Transverse colon (tissue), 4 donors: ENCODE data around the gene ZBTB48. TPM values are rescaled to one million over a fixed set of nuclear protein-coding genes. Genes with fewer than 3 reads are reported as not detected.

Source experiments
- DNase-seq: peaks from one replicate; pipeline ENCODE4 v3.0.0-alpha.2; 2019
- H3K27ac ChIP-seq, 4 donors: fragments of 200-600 bp; sonication (generic); 2 replicates each; pipeline ENCODE4 v1.5.1; 2016 to 2018; ENCODE audit warnings: inconsistent platforms in 4 of 4
- H3K27me3 ChIP-seq: fragments of 200-600 bp; sonication (generic); 2 replicates; pipeline ENCODE4 v1.5.1; 2017; ENCODE audit warnings: inconsistent platforms
- H3K36me3 ChIP-seq, 4 donors: fragments of 200-600 bp; sonication (generic); 2 replicates each; pipeline ENCODE4 v1.5.1; 2017 to 2019; ENCODE audit warnings: inconsistent platforms in 4 of 4
- H3K4me1 ChIP-seq, 4 donors: fragments of 200-600 bp; sonication (generic); 2 replicates each; pipeline ENCODE4 v1.5.1; 2017 to 2020; ENCODE audit warnings: inconsistent platforms in 4 of 4
- H3K4me3 ChIP-seq, 4 donors: fragments of 200-600 bp; sonication (generic); 1 replicate in 1 of 4; 2 replicates in 3 of 4; pipeline versions ENCODE4 v1.5.1 to v1.6.1; 2017 to 2019; ENCODE audit warnings: inconsistent platforms in 4 of 4
- H3K9me3 ChIP-seq, 2 donors: fragments of 200-600 bp; sonication (generic); 2 replicates each; pipeline ENCODE4 v1.5.1; 2017 to 2019; ENCODE audit warnings: inconsistent platforms in 2 of 2
- EP300 ChIP-seq: sonication (generic); formaldehyde crosslinking; IDR thresholded peaks from one replicate; pipeline ENCODE4 v1.6.1; 2017; ENCODE audit warnings: antibody characterized with exemption, low read depth
- POLR2A ChIP-seq: fragments of 450-650 bp; IDR thresholded peaks from one replicate; pipeline ENCODE4 v1.6.1; 2016; ENCODE audit warnings: antibody characterized with exemption, mild to moderate bottlenecking, moderate library complexity
- POLR2AphosphoS5 ChIP-seq, 3 donors: sonication (generic); formaldehyde crosslinking; IDR thresholded peaks; one replicate each; pipeline ENCODE4 v1.6.1; 2016; ENCODE audit warnings: antibody characterized with exemption in 3 of 3
- WGBS, 2 donors: methylation state at CpG; one replicate each; pipeline ENCODE4 v1.1.5; 2018; ENCODE audit warnings: low coverage in 1 of 2; 5-methylcytosine and 5-hydroxymethylcytosine counted together
- in situ Hi-C, 4 donors: fragments of 200-750 bp; cut with MboI; loops; one replicate each; pipeline versions ENCODE4 v1.15.0 to v1.15.1; 2017; ENCODE audit warnings: low sequenced_read_pairs in 3 of 4, low pct_ligation_motif_present in 1 of 4, low pct_unique_long_range_greater_than_20kb in 1 of 4
- intact Hi-C: fragments of 100-400 bp; cut with DNase I; formaldehyde crosslinking; loops from one replicate; pipeline ENCODE4 v1.15.1; 2023; ENCODE audit warnings: low total_unique reads
- total RNA-seq, 4 donors: library from RNA; depleted of rRNA; stranded (reverse); fragments of >200 nt; gene quantifications; one replicate each; pipeline ENCODE4 v1.1.0, GENCODE V29; 2016
- TF ChIP-seq, protein P1 (sequence below), 5 experiments: fragments of 200-600 bp in 3 of 5; fragments of 450-650 bp in 2 of 5; sonication (generic) in 3 of 5; IDR thresholded peaks; 1 replicate in 2 of 5; 2 replicates in 3 of 5; pipeline ENCODE4 v1.5.1; 2016 to 2017; ENCODE audit warnings: antibody characterized with exemption in 5 of 5, inconsistent platforms in 3 of 5, mild to moderate bottlenecking in 2 of 5, moderate library complexity in 1 of 5

The ZBTB48 gene
- total RNA-seq, 4 donors from 2014 or later, result 18.3 to 37.7 (median 30.5) TPM

- H3K36me3 ChIP-seq, result peaks cover 0 to 11% (median 5%) of the 10 kb centered on the region in 4 donors
- no peak overlapping the region for H3K4me3 ChIP-seq
- TF ChIP-seq EP300 (no peak), POLR2A (no peak), POLR2AphosphoS5 (IDR thresholded peaks at IDR 0.05) (no peak)
- TF ChIP-seq, protein P1, sequence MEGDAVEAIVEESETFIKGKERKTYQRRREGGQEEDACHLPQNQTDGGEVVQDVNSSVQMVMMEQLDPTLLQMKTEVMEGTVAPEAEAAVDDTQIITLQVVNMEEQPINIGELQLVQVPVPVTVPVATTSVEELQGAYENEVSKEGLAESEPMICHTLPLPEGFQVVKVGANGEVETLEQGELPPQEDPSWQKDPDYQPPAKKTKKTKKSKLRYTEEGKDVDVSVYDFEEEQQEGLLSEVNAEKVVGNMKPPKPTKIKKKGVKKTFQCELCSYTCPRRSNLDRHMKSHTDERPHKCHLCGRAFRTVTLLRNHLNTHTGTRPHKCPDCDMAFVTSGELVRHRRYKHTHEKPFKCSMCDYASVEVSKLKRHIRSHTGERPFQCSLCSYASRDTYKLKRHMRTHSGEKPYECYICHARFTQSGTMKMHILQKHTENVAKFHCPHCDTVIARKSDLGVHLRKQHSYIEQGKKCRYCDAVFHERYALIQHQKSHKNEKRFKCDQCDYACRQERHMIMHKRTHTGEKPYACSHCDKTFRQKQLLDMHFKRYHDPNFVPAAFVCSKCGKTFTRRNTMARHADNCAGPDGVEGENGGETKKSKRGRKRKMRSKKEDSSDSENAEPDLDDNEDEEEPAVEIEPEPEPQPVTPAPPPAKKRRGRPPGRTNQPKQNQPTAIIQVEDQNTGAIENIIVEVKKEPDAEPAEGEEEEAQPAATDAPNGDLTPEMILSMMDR (IDR thresholded peaks at IDR 0.05), result no peak
- in situ Hi-C loops, result loop anchor here in 3 of 4 donors (10.0 to 25.0 kb wide), 2 partner anchors 53 to 141 kb away; partner anchors contain the start of genes PLEKHG5 (in 3 of the 3) and ZBTB48 (in 1 of the 3)
- no peak overlapping the region for H3K27ac ChIP-seq
- no peak for DNase-seq
- H3K27me3 ChIP-seq, result no peaks in the 10 kb centered on the region
- WGBS, 2 donors, result 88 to 100% methylated on average over 3 to 21 of the region's 21 CpGs
- peaks cover 10 to 22% (median 17%) of the 10 kb centered on the region in 4 donors for H3K4me1 ChIP-seq
- intact Hi-C loops, result no loop called here
- no peaks in the 10 kb centered on the region for H3K9me3 ChIP-seq
Observed at GRCh38 chr1:6627841-6628545, 48.2 kb downstream of the ZBTB48 start.

- H3K4me3 ChIP-seq, result no peak overlapping the region
- no peak overlapping the region for H3K27ac ChIP-seq
- intact Hi-C loops (no loop called here), in situ Hi-C loops (loop anchor here in 3 of 4 donors (10.0 to 25.0 kb wide), 2 partner anchors 54 to 142 kb away; partner anchors contain the start of genes PLEKHG5 (in 3 of the 3) and ZBTB48 (in 1 of the 3))
- no peaks in the 10 kb centered on the region for H3K9me3 ChIP-seq
- H3K27me3 ChIP-seq, result no peaks in the 10 kb centered on the region
- DNase-seq, result no peak
- H3K36me3 ChIP-seq, result peaks cover 0 to 20% (median 6%) of the 10 kb centered on the region in 4 donors
- TF ChIP-seq, protein P1 (IDR thresholded peaks at IDR 0.05), result no peak
- no peak for TF ChIP-seq EP300
- WGBS, 2 donors, result 92 to 97% methylated on average over 8 to 12 of the region's 12 CpGs
- H3K4me1 ChIP-seq, result peaks cover 10 to 22% (median 17%) of the 10 kb centered on the region in 4 donors
Observed at GRCh38 chr1:6628971-6629479, 49.2 kb downstream of the ZBTB48 start.

DNA sequence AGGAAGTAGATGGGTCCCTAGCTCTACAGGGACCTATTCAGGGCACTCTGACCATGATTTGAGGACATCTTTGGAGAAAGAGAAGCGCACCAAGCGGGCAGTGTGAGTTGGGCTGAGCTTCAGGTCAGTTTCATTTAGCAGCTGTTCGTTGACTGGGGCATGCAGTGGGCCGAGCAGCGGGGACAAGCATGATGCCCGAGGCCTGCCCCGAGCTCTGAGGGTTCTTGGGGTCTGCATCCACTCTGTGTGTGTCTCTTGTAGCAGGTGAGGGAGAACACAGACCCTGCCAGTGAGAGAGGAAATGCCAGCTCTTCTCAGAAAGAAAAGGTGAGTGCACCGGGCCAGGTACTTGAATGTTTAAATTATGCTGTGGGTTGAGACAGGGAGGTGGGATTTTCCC is 50.2 kb downstream of the ZBTB48 start:
- H3K4me3 ChIP-seq, result no peak overlapping the region
- in situ Hi-C loops, result loop anchor here in 3 of 4 donors (25.0 kb wide), 1 partner anchor 143 kb away; the partner anchor contains the start of gene PLEKHG5 (in 3 of the 3)
- TF ChIP-seq POLR2A (no peak), EP300 (no peak)
- TF ChIP-seq, protein P1 (IDR thresholded peaks at IDR 0.05), result no peak
- H3K27ac ChIP-seq, result no peak overlapping the region
- H3K36me3 ChIP-seq, result peaks cover 0 to 23% (median 6%) of the 10 kb centered on the region in 4 donors
- peaks cover 7 to 15% (median 12%) of the 10 kb centered on the region in 4 donors for H3K4me1 ChIP-seq
- DNase-seq, result no peak
- no peaks in the 10 kb centered on the region for H3K27me3 ChIP-seq
- 95% methylated on average over 8 of the region's 8 CpGs; no CpG with 5 or more reads in 1 of the 2 donors for WGBS, 2 donors
- intact Hi-C loops, result no loop called here
- no peaks in the 10 kb centered on the region for H3K9me3 ChIP-seq

DNA sequence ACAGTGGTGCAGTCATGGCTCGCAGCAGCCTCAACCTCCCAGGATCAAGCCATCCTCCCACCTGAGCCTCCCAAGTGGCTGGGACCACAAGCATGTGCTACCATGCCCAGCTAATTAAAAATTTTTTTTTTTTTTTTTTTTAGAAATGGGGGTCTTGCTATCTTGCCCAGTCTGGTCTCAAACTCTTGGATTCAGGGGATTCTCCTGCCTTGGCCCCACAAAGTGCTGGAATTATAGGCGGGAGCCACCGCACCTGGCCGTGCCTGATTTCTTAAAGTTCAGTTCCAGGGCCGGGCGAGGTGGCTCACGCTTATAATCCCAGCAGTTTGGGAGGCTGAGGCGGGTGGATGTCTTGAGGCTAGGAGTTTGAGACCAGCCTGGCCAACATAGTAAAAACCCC is 51.3 kb downstream of the ZBTB48 start:
- H3K27me3 ChIP-seq, result no peaks in the 10 kb centered on the region
- H3K36me3 ChIP-seq, result peaks cover 0 to 28% (median 6%) of the 10 kb centered on the region in 4 donors
- no peaks in the 10 kb centered on the region for H3K9me3 ChIP-seq
- peaks cover 4 to 11% (median 9%) of the 10 kb centered on the region in 4 donors for H3K4me1 ChIP-seq
- no peak overlapping the region for H3K27ac ChIP-seq
- TF ChIP-seq POLR2A (no peak), POLR2AphosphoS5 (IDR thresholded peaks at IDR 0.05) (no peak), EP300 (no peak)
- TF ChIP-seq, protein P1 (IDR thresholded peaks at IDR 0.05), result no peak
- intact Hi-C loops, result no loop called here
- in situ Hi-C loops, result loop anchor here in 3 of 4 donors (25.0 kb wide), 1 partner anchor 144 kb away; the partner anchor contains the start of gene PLEKHG5 (in 3 of the 3)
- H3K4me3 ChIP-seq, result no peak overlapping the region
- WGBS, 2 donors, result 95 to 100% methylated on average over 1 to 8 of the region's 8 CpGs
- no peak for DNase-seq
